Right lobe of liver (tissue), 4 donors: ENCODE measurements around the gene ADAMTSL2.

Source experiments
- POLR2A ChIP-seq: fragments of 450-650 bp; IDR thresholded peaks from one replicate; pipeline ENCODE4 v1.6.1; 2017; ENCODE audit warnings: antibody characterized with exemption, mild to moderate bottlenecking
- TF ChIP-seq, protein P1 (sequence below), 4 donors: fragments of 200-600 bp in 3 of 4; fragments of 450-650 bp in 1 of 4; IDR thresholded peaks; one replicate each; pipeline versions ENCODE4 v1.5.1 to v1.8.0; 2016 to 2022; ENCODE audit warnings: antibody characterized with exemption in 4 of 4, mild to moderate bottlenecking in 2 of 4
- donor health status: DM: no; HTN: no; CAD: no.
- donor health status: DM: no; HTN: no; CAD: no.
- donor health status: DM: no; HTN: yes; CAD: no.

- TF ChIP-seq, protein P1, sequence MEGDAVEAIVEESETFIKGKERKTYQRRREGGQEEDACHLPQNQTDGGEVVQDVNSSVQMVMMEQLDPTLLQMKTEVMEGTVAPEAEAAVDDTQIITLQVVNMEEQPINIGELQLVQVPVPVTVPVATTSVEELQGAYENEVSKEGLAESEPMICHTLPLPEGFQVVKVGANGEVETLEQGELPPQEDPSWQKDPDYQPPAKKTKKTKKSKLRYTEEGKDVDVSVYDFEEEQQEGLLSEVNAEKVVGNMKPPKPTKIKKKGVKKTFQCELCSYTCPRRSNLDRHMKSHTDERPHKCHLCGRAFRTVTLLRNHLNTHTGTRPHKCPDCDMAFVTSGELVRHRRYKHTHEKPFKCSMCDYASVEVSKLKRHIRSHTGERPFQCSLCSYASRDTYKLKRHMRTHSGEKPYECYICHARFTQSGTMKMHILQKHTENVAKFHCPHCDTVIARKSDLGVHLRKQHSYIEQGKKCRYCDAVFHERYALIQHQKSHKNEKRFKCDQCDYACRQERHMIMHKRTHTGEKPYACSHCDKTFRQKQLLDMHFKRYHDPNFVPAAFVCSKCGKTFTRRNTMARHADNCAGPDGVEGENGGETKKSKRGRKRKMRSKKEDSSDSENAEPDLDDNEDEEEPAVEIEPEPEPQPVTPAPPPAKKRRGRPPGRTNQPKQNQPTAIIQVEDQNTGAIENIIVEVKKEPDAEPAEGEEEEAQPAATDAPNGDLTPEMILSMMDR (IDR thresholded peaks at IDR 0.05): no peak
- TF ChIP-seq POLR2A: no peak
Observed at GRCh38 chr9:133553123-133553522, 18.6 kb downstream of the ADAMTSL2 start.
